GM19351 (cell line): Measurements from ENCODE around the gene BCKDK.

Source experiments
- ATAC-seq: cut with Tn5 transposase; IDR thresholded peaks from one replicate; pipeline ENCODE4 v1.9.1; 2021; ENCODE audit warnings: mild to moderate bottlenecking, moderate library complexity; ENCODE audit not compliant: unreplicated experiment

The BCKDK gene

GRCh38 chr16:31108035-31108793 is at the start of gene BCKDK:
BCKDK (plus strand) TSS chr16:31108386; CDS start chr16:31109224, 838 bp downstream.
- peak; percentile 85 for ATAC-seq

GRCh38 chr16:31061126-31061812 is 46.9 kb upstream of the BCKDK start:
- ATAC-seq = no peak

GRCh38 chr16:31061813-31062440 is 46.3 kb upstream of the BCKDK start:
- ATAC-seq = no peak

- no peak for ATAC-seq
These were observed 44.7 kb upstream of the BCKDK start for GRCh38 chr16:31063495-31063842.

GRCh38 chr16:31063843-31064611 is 44.2 kb upstream of the BCKDK start:
- no peak for ATAC-seq

GRCh38 chr16:31064882-31065461 is 43.2 kb upstream of the BCKDK start:
- no peak for ATAC-seq

GRCh38 chr16:31067342-31067741 is 40.8 kb upstream of the BCKDK start:
- ATAC-seq = no peak

GRCh38 chr16:31071861-31072260 is 36.3 kb upstream of the BCKDK start:
- no peak for ATAC-seq

GRCh38 chr16:31072540-31073141 is 35.5 kb upstream of the BCKDK start:
- peak; percentile 3 for ATAC-seq

GRCh38 chr16:31073142-31073969 is 34.8 kb upstream of the BCKDK start:
- ATAC-seq = peak; percentile 47

- ATAC-seq = peak; percentile 72
These were observed 34.0 kb upstream of the BCKDK start, which contains the start of the genes ZNF646 and ZNF668 for GRCh38 chr16:31073970-31074813. ZNF646 (plus strand) TSS chr16:31074422; CDS start chr16:31076325, 1,903 bp downstream. ZNF668 (minus strand) TSS chr16:31074240; CDS start chr16:31064459, 9,781 bp downstream.

GRCh38 chr16:31074814-31075183 is 33.4 kb upstream of the BCKDK start:
- no peak for ATAC-seq

- no peak for ATAC-seq
These were observed 31.9 kb upstream of the BCKDK start for GRCh38 chr16:31076319-31076718.

- no peak for ATAC-seq
These were observed 31.2 kb upstream of the BCKDK start for GRCh38 chr16:31077024-31077423.

GRCh38 chr16:31077592-31078396 is 30.4 kb upstream of the BCKDK start:
- ATAC-seq = no peak

GRCh38 chr16:31078597-31079341 is 29.4 kb upstream of the BCKDK start:
- ATAC-seq = no peak

GRCh38 chr16:31079342-31079944 is 28.7 kb upstream of the BCKDK start:
- ATAC-seq = no peak
